ENCODE measurements around the gene INTS11. TPM values are rescaled to one million over a fixed set of nuclear protein-coding genes. Genes with fewer than 3 reads are reported as not detected.

Gene INTS11
- total and polyA plus RNA-seq, 9 of the 15 experiments (the other 6 are each of a cell fraction or from before 2014, with no cell fraction given), result 3.6 to 183 (median 110) TPM

DNA sequence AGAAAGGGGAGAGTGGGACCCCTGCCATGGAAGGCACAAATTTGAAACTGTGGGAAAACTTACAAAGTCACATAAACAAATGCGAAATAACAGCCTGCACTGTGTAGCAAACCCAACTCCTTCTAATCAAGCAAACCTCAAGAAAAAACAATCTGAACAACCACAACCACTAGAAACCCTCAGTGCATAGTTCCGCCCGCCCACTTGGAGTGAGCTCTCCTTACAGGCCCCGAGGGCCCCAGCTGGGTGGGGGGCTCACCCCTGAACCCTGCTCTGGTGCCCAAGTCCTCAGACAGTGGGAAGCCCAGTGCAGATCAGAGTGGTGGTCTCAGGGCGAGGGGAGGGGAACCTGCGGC is 34.8 kb upstream of the INTS11 start:
- peak overlapping the region; percentile 74 to 89 for H3K9ac ChIP-seq (ENCODE audit: insufficient read depth in 1 of 2, low read depth in 2 of 2, low read length in 2 of 2)
- no peak for ATAC-seq
- BruUV-seq (replicated peaks), result no TSS peak
- H3K27me3 ChIP-seq (ENCODE audit: control insufficient read depth in 2 of 2, insufficient read depth in 2 of 2, low read length in 2 of 2), result no peaks in the 10 kb centered on the region; a peak in 1 of 5 replicates
- no peaks in the 10 kb centered on the region for H3K9me1 ChIP-seq (ENCODE audit: control insufficient read depth, insufficient read depth, low read length)
- no peak for DNase-seq (ENCODE audit: extremely low read depth in 1 of 4, low spot score in 3 of 4)
- ChIA-PET POLR2A (interaction anchor here (1.0 to 1.1 kb wide), 2 partner anchors 11 to 17 kb away, joined by 5 read pairs; no protein-coding TSS in a partner anchor), CTCF (ENCODE audit: low intra/inter-chr PET ratio) (no interaction called here)
- H3K79me2 ChIP-seq (ENCODE audit: control insufficient read depth, insufficient read depth, low read length), result peaks cover 10% of the 10 kb centered on the region; the same call in 2 of the 3 replicates
- 0 out of 2 replicates have a peak, but pooled peaks cover 2% of the 10 kb centered on the region for H3K9me3 ChIP-seq (replicated peaks; ENCODE audit: control insufficient read depth, insufficient read depth, low read depth, low read length)
- intact Hi-C loops (cut with micrococcal nuclease) (no loop called here), in situ Hi-C loops (cut with MboI) (no loop called here)
- 86% methylated on average over 5 of the region's 6 CpGs for WGBS (ENCODE audit: insufficient coverage, low coverage, missing lambda C conversion rate)
- TF ChIP-seq ARID4B (CRISPR knock-in tag; IDR thresholded peaks at IDR 0.05) (0 out of 2 replicates have a peak, but pooled peaks have one; percentile 9), CBFB (CRISPR knock-in tag; IDR thresholded peaks at IDR 0.05) (no peak), FOXA3 (CRISPR knock-in tag; conservative IDR thresholded peaks at IDR 0.05 in 1 of 2, IDR thresholded peaks at IDR 0.05 in 1 of 2) (0 out of 4 replicates have a peak, but pooled peaks of 1 of the 2 experiments have one; percentile 3), SMARCA5 (IDR thresholded peaks at IDR 0.05) (no peak)
- no peaks in the 10 kb centered on the region for H3K36me3 ChIP-seq (ENCODE audit: control insufficient read depth, insufficient read depth, low read length)
- peak overlapping the region; percentile 99; the same call in 1 of the 2 replicates for H2AFZ ChIP-seq (ENCODE audit: low read depth, low read length)
- H3K4me1 ChIP-seq (replicated peaks in 1 of 2; ENCODE audit: control insufficient read depth in 2 of 2, insufficient read depth in 2 of 2, low read length in 2 of 2), result peaks cover 19 to 73% of the 10 kb centered on the region in 2 experiments
- no peak overlapping the region for H3K4me3 ChIP-seq
- H3K4me2 ChIP-seq (ENCODE audit: insufficient read depth, low read length), result peak overlapping the region; percentile 71; the same call in 1 of the 2 replicates
- H3K27ac ChIP-seq (ENCODE audit: extremely low read depth, low read depth, low read length), result peak overlapping the region; percentile 74
- no peaks in the 10 kb centered on the region for H4K20me1 ChIP-seq (replicated peaks; ENCODE audit: control insufficient read depth, insufficient read depth, low read length)
- no peak for FAIRE-seq

Measured in K562 (cell line).